Psoas muscle (tissue), 8 donors: ENCODE results near the gene GIPC2. TPM values are rescaled to one million over a fixed set of nuclear protein-coding genes. Genes with fewer than 3 reads are reported as not detected.

Source experiments
- ATAC-seq, 4 donors: fragments of 200-7000 bp; cut with Tn5 transposase; one replicate each; pipeline ENCODE4 v1.9.1; 2020; ENCODE audit warnings: moderate library complexity in 3 of 4, mild to moderate bottlenecking in 2 of 4
- DNase-seq, 2 donors: peaks; one replicate each; pipeline ENCODE4 v3.0.0-alpha.2; 2020
- H3K27ac ChIP-seq: fragments of 200-600 bp; one replicate; pipeline ENCODE4 v1.8.0; 2022
- H3K27me3 ChIP-seq, 3 donors: fragments of 200-600 bp in 1 of 3; one replicate each; pipeline versions ENCODE4 v1.6.1 to v1.8.0; 2013 to 2022; ENCODE audit warnings: low read length in 2 of 3, mild to moderate bottlenecking in 2 of 3, moderate library complexity in 1 of 3; ENCODE audit not compliant: insufficient read depth in 3 of 3
- H3K36me3 ChIP-seq, 2 donors: fragments of 200-600 bp in 1 of 2; one replicate each; pipeline versions ENCODE4 v1.6.1 to v1.8.0; 2013 to 2022; ENCODE audit warnings: low read depth in 1 of 2, mild to moderate bottlenecking in 1 of 2, moderate library complexity in 1 of 2; ENCODE audit not compliant: insufficient read depth in 1 of 2
- H3K4me1 ChIP-seq: fragments of 200-600 bp; one replicate; pipeline ENCODE4 v1.8.0; 2022
- H3K4me3 ChIP-seq: fragments of 200-600 bp; one replicate; pipeline ENCODE4 v1.8.0; 2022; ENCODE audit warnings: mild to moderate bottlenecking
- H3K9me3 ChIP-seq: fragments of 200-600 bp; one replicate; pipeline ENCODE4 v1.8.0; 2022
- CTCF ChIP-seq: fragments of 200-600 bp; IDR thresholded peaks from one replicate; pipeline ENCODE4 v1.8.0; 2022; ENCODE audit warnings: antibody characterized with exemption
- WGBS, 3 donors: extraction: QIAGEN DNeasy Blood & Tissue Kit; methylation state at CpG; one replicate each; pipeline versions ENCODE4 v1.1.6 to v1.1.7; 2013; 5-methylcytosine and 5-hydroxymethylcytosine counted together
- intact Hi-C, 2 donors: fragments of 100-400 bp; cut with DNase I; formaldehyde crosslinking; loops; one replicate each; pipeline versions ENCODE4 v1.11.0 to v1.14.2; 2022
- polyA plus RNA-seq, 3 donors: library from polyadenylated mRNA; stranded (reverse); fragments of 200-250 nt; gene quantifications; one replicate each; pipeline ENCODE4 v1.2.3, GENCODE V29; 2013
- total RNA-seq, 4 donors: library from RNA; stranded (reverse); fragmentation: NEBNext Ultra II Directional in 2 of 4; extraction: Animal tissue kit (Norgen Biotek cat#: 25700) in 2 of 4; gene quantifications; one replicate each; pipeline versions ENCODE4 v1.2.1 to v1.2.4, GENCODE V29; 2021 to 2023
- donor health status: healthy with polysubstance abuse.
- donor health status: DM: no; HTN: no; CAD: no; lungs with moderate emphysema.
- donor health status: Bipolar disorder and iron deficiency.
- donor health status: healthy.
- donor health status: DM: yes; HTN: yes; CAD: no.
- donor health status: DM: no; HTN: no; CAD: no.
- donor health status: DM: no; HTN: no; CAD: no.
- donor health status: DM: yes; HTN: yes; CAD: no.

The GIPC2 gene
- total and polyA plus RNA-seq, 7 donors, result 0.68 to 1.6 (median 1.2) TPM

- H3K27me3 ChIP-seq, result no peaks in the 10 kb centered on the region
- H3K36me3 ChIP-seq, result no peaks in the 10 kb centered on the region
- peak overlapping the region; percentile 26 for H3K4me3 ChIP-seq
- peak overlapping the region; percentile 69 for H3K27ac ChIP-seq
- H3K9me3 ChIP-seq, result no peaks in the 10 kb centered on the region
- intact Hi-C loops, result loop anchor here in 1 of 2 donors (5.0 kb wide), 1 partner anchor 34 kb away; no protein-coding TSS in a partner anchor
- H3K4me1 ChIP-seq, result peaks cover 38% of the 10 kb centered on the region
- TF ChIP-seq CTCF, result no peak
- DNase-seq (peak in 1 of 2 donors; percentile 75), ATAC-seq (peak; percentile 79 to 86 (median 84))
- 21 to 34% (median 26%) methylated on average over 3 of the region's 3 CpGs for WGBS, 3 donors
Measured at GRCh38 chr1:78068681-78069283, 23.0 kb downstream of the GIPC2 start.

GRCh38 chr1:78069784-78070183 is 24.0 kb downstream of the GIPC2 start:
- intact Hi-C loops, result loop anchor here (5.0 kb wide), 2 partner anchors 33 to 43 kb away; no protein-coding TSS in a partner anchor
- no peak for TF ChIP-seq CTCF
- Histone ChIP-seq H3K27me3 (no peaks in the 10 kb centered on the region), H3K36me3 (no peaks in the 10 kb centered on the region), H3K4me1 (peaks cover 38% of the 10 kb centered on the region), H3K9me3 (no peaks in the 10 kb centered on the region), H3K27ac (peak overlapping the region; percentile 69), H3K4me3 (no peak overlapping the region)
- peak in 2 of 4 donors; percentile 14 to 43 for ATAC-seq
- 33 to 54% (median 37%) methylated on average over 2 of the region's 2 CpGs for whole genome bisulfite sequencing, 3 donors
- DNase-seq, result no peak

- no peak for TF ChIP-seq CTCF
Measured at GRCh38 chr1:78070210-78070609, 24.4 kb downstream of the GIPC2 start.

GRCh38 chr1:78070758-78071157 is 25.0 kb downstream of the GIPC2 start:
- ATAC-seq (peak; percentile 93 to 97 (median 94)), DNase-seq (no peak)
- no peaks in the 10 kb centered on the region for H3K36me3 ChIP-seq
- peak overlapping the region; percentile 69 for H3K27ac ChIP-seq
- peaks cover 38% of the 10 kb centered on the region for H3K4me1 ChIP-seq
- no peaks in the 10 kb centered on the region for H3K9me3 ChIP-seq
- WGBS, 3 donors, result 16 to 23% (median 22%) methylated on average over 2 of the region's 2 CpGs
- no peaks in the 10 kb centered on the region for H3K27me3 ChIP-seq
- no peak for TF ChIP-seq CTCF
- no peak overlapping the region for H3K4me3 ChIP-seq
- intact Hi-C loops, result loop anchor here in 1 of 2 donors (5.0 kb wide), 1 partner anchor 42 kb away; no protein-coding TSS in a partner anchor

More at GRCh38 chr1:78070210-78070609, 24.4 kb downstream of the GIPC2 start:
- Histone ChIP-seq H3K9me3 (no peaks in the 10 kb centered on the region), H3K27me3 (no peaks in the 10 kb centered on the region), H3K4me1 (peaks cover 38% of the 10 kb centered on the region), H3K36me3 (no peaks in the 10 kb centered on the region), H3K27ac (peak overlapping the region; percentile 69), H3K4me3 (no peak overlapping the region)
- ATAC-seq (peak in 1 of 4 donors; percentile 32), DNase-seq (no peak)
- intact Hi-C loops, result loop anchor here in 1 of 2 donors (5.0 kb wide), 1 partner anchor 42 kb away; no protein-coding TSS in a partner anchor
- 26 to 37% (median 32%) methylated on average over 2 of the region's 2 CpGs for WGBS, 3 donors
